ENCODE measurements around the gene PLA2G4E. TPM values are rescaled to one million over a fixed set of nuclear protein-coding genes. Genes with fewer than 3 reads are reported as not detected.
A peak's percentile ranks its signal among the peaks of the same experiment; 100 is the strongest.

Gene PLA2G4E
- total RNA-seq, 1 experiment from 2014 or later: 1.8 TPM

DNA sequence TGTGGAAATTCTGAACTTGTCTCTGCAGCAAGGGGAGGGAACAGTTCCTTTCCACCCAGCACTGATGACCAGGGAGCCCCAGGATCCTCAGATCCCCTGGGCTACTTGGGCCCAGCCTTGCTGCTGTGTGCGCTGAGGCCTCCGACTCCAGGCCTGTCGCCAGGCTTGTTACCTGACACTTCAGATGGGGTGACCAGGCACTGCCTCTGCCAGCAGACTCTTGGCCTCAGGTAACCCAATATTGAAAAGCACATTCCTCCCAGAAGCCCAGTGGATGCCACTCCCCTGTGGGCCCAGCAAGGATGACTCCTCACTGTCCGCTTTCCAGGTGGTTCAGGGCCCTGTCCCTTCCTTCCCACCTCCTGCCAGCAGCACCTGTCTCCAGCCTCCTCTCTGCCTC, 3.5 kb upstream of the PLA2G4E start:
- TF ChIP-seq CTCF (IDR thresholded peaks at IDR 0.05; ENCODE audit: insufficient read depth in 1 of 2, low read depth in 1 of 2, low read length in 1 of 2, severe bottlenecking in 1 of 2, unreplicated experiment in 1 of 2): no peak
- DNase-seq: no peak
- H3K27ac Mint-ChIP-seq (ENCODE audit: unreplicated experiment): peak overlapping the region; percentile 30
- H3K27me3 Mint-ChIP-seq (ENCODE audit: insufficient read depth, unreplicated experiment): no peaks in the 10 kb centered on the region
- no peaks in the 10 kb centered on the region for H3K4me1 Mint-ChIP-seq (ENCODE audit: low read depth, unreplicated experiment)
- intact Hi-C loops (cut with micrococcal nuclease; ENCODE audit: unreplicated experiment): no loop called here
- Histone ChIP-seq H3K4me3 (ENCODE audit: low read depth, low read length) (no peak overlapping the region), H3K36me3 (ENCODE audit: control insufficient read depth, insufficient read depth, low read length) (no peaks in the 10 kb centered on the region), H3K27me3 (replicated peaks; ENCODE audit: control insufficient read depth, insufficient read depth, low read length) (no peaks in the 10 kb centered on the region), H3K4me1 (no peaks in the 10 kb centered on the region), H3K9me3 (peaks cover 31% of the 10 kb centered on the region)
- POLR2A ChIA-PET: no interaction called here
- no TSS peak for BruUV-seq (replicated peaks)
- H3K9me3 Mint-ChIP-seq (ENCODE audit: unreplicated experiment): peaks cover 52% of the 10 kb centered on the region
- CTCF ChIA-PET: no interaction called here
- no peak overlapping the region for H3K4me3 Mint-ChIP-seq (ENCODE audit: unreplicated experiment)
- H3K36me3 Mint-ChIP-seq (ENCODE audit: insufficient read depth, unreplicated experiment): peaks cover 18% of the 10 kb centered on the region

DNA sequence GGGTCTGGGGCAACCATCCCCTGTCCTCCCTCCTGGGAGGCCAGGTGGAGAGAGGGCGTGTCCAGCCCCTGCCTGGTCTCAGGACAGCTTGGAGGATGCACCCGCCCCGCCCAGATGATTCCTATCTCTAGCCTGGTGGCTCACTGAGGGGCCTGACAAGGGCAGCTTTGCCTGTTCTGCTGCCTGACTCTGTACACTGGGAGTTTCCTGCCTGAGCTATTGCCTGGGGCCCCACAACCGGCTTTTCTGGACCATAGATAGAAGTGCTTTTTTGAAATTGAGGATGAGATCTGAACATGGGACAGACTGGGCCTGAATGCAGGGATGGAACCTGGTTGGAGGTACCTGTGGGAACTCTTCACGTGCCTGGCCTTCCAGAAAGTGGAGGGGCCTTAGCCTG, 751 bp upstream of the PLA2G4E start:
- Mint-ChIP-seq H3K27me3 (ENCODE audit: insufficient read depth, unreplicated experiment) (no peaks in the 10 kb centered on the region), H3K4me1 (ENCODE audit: low read depth, unreplicated experiment) (no peaks in the 10 kb centered on the region), H3K36me3 (ENCODE audit: insufficient read depth, unreplicated experiment) (peaks cover 18% of the 10 kb centered on the region), H3K9me3 (ENCODE audit: unreplicated experiment) (peaks cover 38% of the 10 kb centered on the region), H3K27ac (ENCODE audit: unreplicated experiment) (no peak overlapping the region), H3K4me3 (ENCODE audit: unreplicated experiment) (no peak overlapping the region)
- Histone ChIP-seq H3K4me1 (no peaks in the 10 kb centered on the region), H3K4me3 (ENCODE audit: low read depth, low read length) (no peak overlapping the region), H3K27me3 (replicated peaks; ENCODE audit: control insufficient read depth, insufficient read depth, low read length) (no peaks in the 10 kb centered on the region), H3K36me3 (ENCODE audit: control insufficient read depth, insufficient read depth, low read length) (no peaks in the 10 kb centered on the region), H3K9me3 (peaks cover 31% of the 10 kb centered on the region)
- DNase-seq: no peak
- BruUV-seq (replicated peaks): no TSS peak
- no peak for TF ChIP-seq CTCF (IDR thresholded peaks at IDR 0.05; ENCODE audit: insufficient read depth in 1 of 2, low read depth in 1 of 2, low read length in 1 of 2, severe bottlenecking in 1 of 2, unreplicated experiment in 1 of 2)
- intact Hi-C loops (cut with micrococcal nuclease; ENCODE audit: unreplicated experiment): no loop called here
- CTCF ChIA-PET: interaction anchor here (0.7 kb wide), 1 partner anchor 49 kb away, joined by 3 read pairs; no protein-coding TSS in a partner anchor
- POLR2A ChIA-PET: no interaction called here

GRCh38 chr15:42018306-42019224, 2.3 kb downstream of the PLA2G4E start:
- no peak for TF ChIP-seq CTCF (IDR thresholded peaks at IDR 0.05; ENCODE audit: insufficient read depth in 1 of 2, low read depth in 1 of 2, low read length in 1 of 2, severe bottlenecking in 1 of 2, unreplicated experiment in 1 of 2)
- intact Hi-C loops (cut with micrococcal nuclease; ENCODE audit: unreplicated experiment): no loop called here
- Mint-ChIP-seq H3K4me3 (ENCODE audit: unreplicated experiment) (no peak overlapping the region), H3K27me3 (ENCODE audit: insufficient read depth, unreplicated experiment) (no peaks in the 10 kb centered on the region), H3K9me3 (ENCODE audit: unreplicated experiment) (peaks cover 16% of the 10 kb centered on the region), H3K27ac (ENCODE audit: unreplicated experiment) (no peak overlapping the region), H3K36me3 (ENCODE audit: insufficient read depth, unreplicated experiment) (peaks cover 9% of the 10 kb centered on the region), H3K4me1 (ENCODE audit: low read depth, unreplicated experiment) (peaks cover 13% of the 10 kb centered on the region)
- CTCF ChIA-PET: interaction anchor here (0.6 kb wide), 1 partner anchor 38 kb away, joined by 3 read pairs; no protein-coding TSS in a partner anchor
- Histone ChIP-seq H3K36me3 (ENCODE audit: control insufficient read depth, insufficient read depth, low read length) (no peaks in the 10 kb centered on the region), H3K9me3 (peaks cover 19% of the 10 kb centered on the region; the same call in 1 of the 2 replicates), H3K4me1 (peaks cover 5% of the 10 kb centered on the region; the same call in 1 of the 2 replicates), H3K27me3 (replicated peaks; ENCODE audit: control insufficient read depth, insufficient read depth, low read length) (no peaks in the 10 kb centered on the region), H3K4me3 (ENCODE audit: low read depth, low read length) (no peak overlapping the region)
- POLR2A ChIA-PET: interaction anchor here (0.6 kb wide), 1 partner anchor 39 kb away, joined by 3 read pairs; no protein-coding TSS in a partner anchor
- no TSS peak for BruUV-seq (replicated peaks)
- DNase-seq: no peak

All from Caco-2 (cell line).